Body of pancreas (tissue), 4 donors: Measurements from ENCODE around the gene TMEM14B.
"Not testable (repeated sequence)": the region's sequence is repeated elsewhere in the genome, so short reads cannot be mapped to it uniquely, and the experiment has no call there.

ENCODE experiments used
- POLR2A ChIP-seq, 3 donors: fragments of 450-650 bp; IDR thresholded peaks; one replicate each; pipeline ENCODE4 v1.6.1; 2016; ENCODE audit warnings: antibody characterized with exemption in 3 of 3, mild to moderate bottlenecking in 2 of 3
- TF ChIP-seq, protein P1 (sequence below), 7 experiments: fragments of 450-650 bp in 4 of 7; fragments of 200-600 bp in 3 of 7; sonication (generic) in 3 of 7; IDR thresholded peaks; one replicate each; pipeline ENCODE4 v1.5.1; 2016 to 2019; ENCODE audit warnings: antibody characterized with exemption in 7 of 7

GRCh38 chr6:10720960-10721849, 26.4 kb upstream of the TMEM14B start:
- TF ChIP-seq, protein P1, sequence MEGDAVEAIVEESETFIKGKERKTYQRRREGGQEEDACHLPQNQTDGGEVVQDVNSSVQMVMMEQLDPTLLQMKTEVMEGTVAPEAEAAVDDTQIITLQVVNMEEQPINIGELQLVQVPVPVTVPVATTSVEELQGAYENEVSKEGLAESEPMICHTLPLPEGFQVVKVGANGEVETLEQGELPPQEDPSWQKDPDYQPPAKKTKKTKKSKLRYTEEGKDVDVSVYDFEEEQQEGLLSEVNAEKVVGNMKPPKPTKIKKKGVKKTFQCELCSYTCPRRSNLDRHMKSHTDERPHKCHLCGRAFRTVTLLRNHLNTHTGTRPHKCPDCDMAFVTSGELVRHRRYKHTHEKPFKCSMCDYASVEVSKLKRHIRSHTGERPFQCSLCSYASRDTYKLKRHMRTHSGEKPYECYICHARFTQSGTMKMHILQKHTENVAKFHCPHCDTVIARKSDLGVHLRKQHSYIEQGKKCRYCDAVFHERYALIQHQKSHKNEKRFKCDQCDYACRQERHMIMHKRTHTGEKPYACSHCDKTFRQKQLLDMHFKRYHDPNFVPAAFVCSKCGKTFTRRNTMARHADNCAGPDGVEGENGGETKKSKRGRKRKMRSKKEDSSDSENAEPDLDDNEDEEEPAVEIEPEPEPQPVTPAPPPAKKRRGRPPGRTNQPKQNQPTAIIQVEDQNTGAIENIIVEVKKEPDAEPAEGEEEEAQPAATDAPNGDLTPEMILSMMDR (IDR thresholded peaks at IDR 0.05) = not testable (repeated sequence)
- TF ChIP-seq POLR2A (IDR thresholded peaks at IDR 0.05) = not testable (repeated sequence)
